ENCODE data around the gene TGM6. TPM values are rescaled to one million over a fixed set of nuclear protein-coding genes. Genes with fewer than 3 reads are reported as not detected.
A peak's percentile ranks its signal among the peaks of the same experiment; 100 is the strongest.

TGM6 gene
- total RNA-seq, 1 experiment from 2014 or later = not detected

GRCh38 chr20:2455771-2456497, 75.2 kb downstream of the TGM6 start:
- DNase-seq (ENCODE audit: low read depth) = no peak

GRCh38 chr20:2458919-2459499, 78.3 kb downstream of the TGM6 start:
- DNase-seq (ENCODE audit: low read depth) = no peak

DNA sequence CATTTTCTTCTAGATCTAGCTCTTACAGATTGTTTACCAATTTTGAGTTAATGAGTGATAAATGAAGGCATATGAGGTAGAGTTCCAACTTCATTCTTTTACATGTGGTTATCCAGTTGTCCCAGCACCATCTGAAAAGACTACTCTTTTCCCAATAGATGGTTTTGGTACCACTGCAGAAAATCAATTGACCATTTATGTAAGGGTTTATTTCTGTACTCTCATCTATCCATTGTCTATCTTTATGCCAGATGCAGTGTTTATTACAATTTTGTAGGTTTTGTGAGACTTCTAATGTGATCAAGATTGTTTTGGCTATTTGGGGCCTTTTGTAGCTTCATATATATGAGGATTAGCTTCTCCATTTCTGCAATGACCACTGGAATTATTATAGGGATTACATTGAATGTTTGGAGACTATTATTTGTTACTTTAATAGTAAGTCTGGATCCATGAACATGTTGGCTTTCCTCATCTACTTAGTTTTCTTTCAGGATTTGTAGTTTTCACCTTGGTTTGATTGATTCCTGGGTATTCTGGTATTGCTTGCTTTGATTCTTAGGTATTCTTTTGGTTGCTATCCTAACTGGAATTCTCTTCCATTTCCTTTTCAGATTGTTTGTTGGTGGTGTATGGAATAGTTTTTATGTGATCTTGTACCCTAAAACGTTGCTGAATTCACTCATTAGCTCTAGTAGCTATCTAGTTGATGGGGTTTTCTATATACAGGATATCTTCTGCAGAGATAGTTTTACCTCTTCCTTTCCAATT, 79.5 kb downstream of the TGM6 start:
- no peak for DNase-seq (ENCODE audit: low read depth)

DNA sequence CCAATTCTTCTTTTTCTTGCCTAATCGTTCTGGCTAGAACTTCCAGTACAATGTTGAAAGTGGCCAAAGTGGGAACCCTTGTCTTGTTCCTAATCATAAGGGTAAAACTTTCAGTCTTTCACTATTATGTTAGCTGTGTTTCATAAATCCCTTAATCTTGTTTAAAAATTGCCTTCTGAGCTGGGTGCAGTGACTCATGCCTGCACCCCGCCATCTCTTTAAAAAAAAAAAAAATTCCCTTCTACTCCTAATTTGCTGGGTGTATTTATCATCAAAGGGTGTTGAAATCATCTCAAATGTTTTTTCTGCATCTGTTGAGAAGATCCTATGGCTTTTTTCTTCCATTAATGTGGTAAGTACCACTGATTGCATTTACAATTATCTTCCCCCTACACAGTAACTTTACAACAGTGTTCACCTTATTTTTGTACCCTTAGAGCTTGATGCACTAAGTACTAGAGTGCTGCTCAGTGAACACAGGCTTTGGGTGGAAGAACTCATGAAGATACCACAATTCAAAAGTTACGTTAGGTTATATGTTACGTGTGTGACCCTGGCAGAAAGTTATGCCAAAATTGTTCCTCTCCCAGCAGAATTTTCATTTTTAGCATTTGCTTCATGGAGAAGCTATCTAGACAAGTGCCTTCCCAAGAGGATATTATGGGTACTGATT, 80.2 kb downstream of the TGM6 start:
- DNase-seq (ENCODE audit: low read depth) = no peak

DNA sequence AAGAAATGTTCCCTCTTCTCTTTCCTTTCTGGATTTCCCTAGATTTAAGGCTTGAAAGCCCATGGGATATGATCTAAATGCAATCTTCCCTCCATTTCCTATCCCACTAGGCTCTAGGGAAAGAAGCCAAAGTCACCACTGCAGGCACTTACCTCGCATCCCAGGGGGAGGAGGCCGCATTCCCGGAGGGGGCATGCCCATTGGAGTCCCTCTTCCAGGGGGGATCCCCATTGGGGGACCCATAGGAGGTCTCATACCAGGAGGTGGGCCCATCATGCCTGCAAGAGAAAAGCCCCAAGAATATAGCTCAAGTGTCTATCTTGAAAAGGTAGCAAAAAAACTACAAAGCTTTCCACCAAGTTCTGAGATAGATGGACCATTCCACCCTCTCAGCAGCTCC, 81.8 kb downstream of the TGM6 start:
- DNase-seq (ENCODE audit: low read depth) = no peak

DNA sequence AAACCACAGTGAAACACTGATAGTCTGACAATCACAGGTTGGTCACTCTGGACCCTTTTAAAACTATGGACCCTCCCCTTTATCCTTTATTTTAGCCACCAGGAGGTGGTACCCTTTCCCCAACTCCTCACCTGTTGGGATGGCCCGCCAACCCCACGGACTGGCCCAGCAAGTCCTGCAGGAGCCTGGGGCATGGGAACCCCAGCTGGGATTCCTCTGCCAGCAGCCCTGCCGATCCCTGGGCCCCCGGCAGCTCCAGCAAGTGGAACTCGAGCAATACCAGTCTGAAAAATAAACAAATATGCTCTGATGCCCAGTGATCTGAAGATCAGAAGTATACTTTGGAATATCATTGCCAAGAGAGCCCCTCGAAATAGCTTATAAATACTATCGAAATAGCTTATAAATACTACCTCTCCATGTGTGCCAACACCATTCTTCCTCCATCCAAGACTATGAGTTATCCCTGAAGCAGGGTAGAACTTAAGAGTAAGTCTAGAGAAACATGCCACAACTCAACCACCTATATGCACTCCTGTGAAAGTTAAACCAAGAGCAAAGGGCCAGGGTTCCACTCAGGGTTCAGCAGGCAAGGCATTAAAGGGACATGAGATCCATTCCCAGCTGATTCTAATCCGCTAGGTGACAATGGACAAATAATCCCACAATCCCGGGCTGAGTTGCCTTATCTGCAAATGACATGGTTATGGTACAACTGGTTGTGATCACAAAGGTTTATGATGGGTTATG, 83.1 kb downstream of the TGM6 start:
- DNase-seq (ENCODE audit: low read depth) = no peak

DNA sequence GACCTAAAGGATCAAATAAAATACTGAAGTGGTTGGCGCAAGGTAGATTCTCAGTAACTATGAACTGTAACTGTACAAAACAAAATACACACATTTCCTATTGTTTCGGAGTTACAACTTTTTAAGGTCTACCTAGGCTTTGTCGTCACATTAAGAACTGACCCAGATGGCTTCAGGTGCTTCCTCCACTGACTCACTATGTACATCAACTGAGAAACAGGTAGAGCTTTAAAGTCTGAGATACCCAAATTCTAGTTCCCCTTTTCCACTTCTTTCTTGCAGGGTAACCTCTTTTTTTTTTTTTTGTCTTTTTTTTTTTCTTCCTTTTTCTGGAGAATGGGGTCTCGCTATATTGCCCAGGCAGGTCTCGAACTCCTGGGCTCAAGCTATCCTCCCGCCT, 84.4 kb downstream of the TGM6 start:
- DNase-seq (ENCODE audit: low read depth) = no peak

- no peak for DNase-seq (ENCODE audit: low read depth)
Observed at GRCh38 chr20:2467412-2467811, 86.7 kb downstream of the TGM6 start.

GRCh38 chr20:2468581-2469407, 88.1 kb downstream of the TGM6 start:
- DNase-seq (ENCODE audit: low read depth) = no peak

DNA sequence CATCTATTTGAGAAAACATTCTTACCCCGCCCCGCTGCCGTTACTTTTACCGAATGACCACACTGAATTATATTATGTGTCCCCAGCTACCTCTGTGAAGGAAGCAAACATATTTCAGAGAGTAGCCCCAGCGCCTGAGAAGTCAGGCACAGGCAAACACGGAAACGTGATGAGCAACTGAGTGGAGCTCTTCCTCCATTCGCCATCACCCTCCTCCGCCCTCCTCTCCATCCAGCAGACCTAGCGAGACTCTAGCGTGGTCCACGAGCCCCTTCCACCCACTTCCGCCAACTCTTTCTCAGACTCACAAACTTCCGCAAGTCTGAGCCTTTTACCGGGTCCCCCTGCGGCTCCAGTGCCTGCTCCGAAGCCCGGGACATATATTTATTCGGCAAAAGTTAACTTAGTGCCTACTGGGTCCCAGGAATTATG, 89.3 kb downstream of the TGM6 start:
- peak; percentile 68 for DNase-seq (ENCODE audit: low read depth)

GRCh38 chr20:2470423-2471193, 89.9 kb downstream of the TGM6 start, which contains the start of gene SNRPB:
Gene SNRPB, minus strand, starts transcription at chr20:2470789. Its CDS starts 99 bp downstream, at chr20:2470690.
- peak; percentile 98 for DNase-seq (ENCODE audit: low read depth)

DNA sequence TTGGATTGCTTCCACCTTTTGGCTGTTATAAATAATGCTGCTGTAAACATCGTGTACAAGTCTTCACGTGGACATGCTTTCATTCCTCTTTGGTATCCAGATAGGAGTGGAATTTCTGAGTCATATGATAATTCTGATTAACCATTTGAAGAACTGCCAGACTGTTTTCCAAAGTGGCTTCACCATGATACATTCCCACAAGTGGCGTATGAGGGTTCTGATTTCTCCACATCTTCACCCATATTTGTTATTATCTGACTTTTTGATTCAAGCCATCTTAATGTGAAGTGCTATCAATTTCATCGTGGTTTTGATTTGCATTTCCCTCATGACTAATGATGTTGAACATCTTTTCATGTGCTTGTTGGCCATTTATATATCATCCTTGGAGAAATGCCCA, 92.8 kb downstream of the TGM6 start:
- DNase-seq (ENCODE audit: low read depth) = peak; percentile 20

DNA sequence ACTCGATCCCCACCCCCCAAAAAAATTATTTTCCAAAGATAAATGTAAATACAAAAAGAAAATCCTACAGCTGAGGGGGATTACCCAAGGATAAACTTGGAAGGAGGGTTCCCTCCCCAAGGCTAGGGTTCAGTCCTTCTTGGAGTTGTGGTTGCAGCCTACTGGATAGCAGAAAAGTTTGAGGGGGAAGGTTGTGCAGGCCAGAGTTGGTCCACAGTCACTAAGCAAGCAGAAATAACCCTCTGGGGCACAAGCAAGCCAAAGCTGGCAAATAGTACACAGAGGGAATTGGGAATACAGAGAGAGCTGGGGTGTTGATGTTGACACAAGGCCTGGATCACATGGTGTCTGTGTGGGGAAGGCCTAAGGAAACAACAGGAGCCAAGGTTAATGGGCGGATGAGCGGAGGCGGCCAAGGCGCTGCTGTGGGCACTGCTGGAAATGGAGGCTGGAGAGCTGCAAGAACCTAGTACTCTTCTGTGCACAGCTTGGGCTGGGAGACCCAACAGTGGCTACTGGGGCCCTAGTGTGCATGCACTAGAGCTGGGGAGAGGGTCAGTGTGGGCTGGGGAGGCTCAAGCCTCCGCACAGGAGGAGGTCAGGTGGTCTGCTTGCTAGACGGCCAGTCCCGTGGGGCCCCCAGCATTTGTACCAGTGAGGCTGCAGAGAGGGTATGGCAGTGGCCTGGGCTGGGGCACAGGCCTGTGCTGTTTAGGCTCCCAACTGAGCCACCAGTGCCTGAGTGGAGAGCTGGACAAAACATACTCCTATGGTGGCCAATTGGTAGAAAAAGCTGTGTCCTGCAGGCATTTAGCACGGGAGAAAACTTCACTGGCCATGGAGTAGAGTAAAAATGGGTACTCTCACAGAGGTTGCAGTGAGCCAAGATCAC, 95.4 kb downstream of the TGM6 start:
- DNase-seq (ENCODE audit: low read depth) = no peak

DNA sequence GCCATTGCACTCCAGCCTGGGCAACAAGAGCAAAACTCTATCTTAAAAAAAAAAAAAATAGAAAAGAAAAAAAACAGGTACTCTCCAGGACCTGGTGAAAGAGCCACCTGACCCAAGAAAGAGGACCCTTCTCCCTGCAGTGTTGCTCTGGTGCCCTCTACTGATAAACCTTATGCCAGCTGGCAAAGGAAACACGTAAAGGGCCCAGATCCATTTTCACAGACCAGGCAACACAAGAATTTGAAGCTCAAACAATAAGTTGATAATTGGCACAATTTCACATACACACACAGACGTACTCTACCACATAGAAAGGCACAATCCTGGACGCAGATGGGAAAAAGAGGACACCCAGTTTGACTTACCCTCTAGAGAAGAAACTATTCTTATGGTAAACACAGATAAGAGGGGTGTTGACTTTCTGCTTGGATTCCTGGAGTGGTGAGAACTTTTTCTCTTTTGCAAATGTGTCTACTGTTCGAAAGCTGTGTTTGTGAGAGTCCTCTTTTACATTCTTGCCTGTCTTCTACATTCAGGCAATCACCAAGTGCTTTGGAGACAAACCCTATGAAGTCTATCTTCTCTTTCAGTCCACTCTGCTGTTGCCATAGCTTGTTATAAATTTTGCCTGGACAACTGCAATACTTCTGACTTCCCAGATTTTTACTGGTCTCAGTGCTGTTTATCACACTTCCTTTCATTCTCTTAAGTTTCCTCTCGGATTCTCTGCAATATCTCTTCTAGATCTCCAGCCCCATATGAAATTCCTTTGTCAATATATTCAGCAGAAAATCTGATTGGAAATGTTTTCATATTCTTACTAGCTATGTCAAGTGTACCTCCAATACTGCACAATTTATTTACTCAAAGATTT, 96.3 kb downstream of the TGM6 start:
- no peak for DNase-seq (ENCODE audit: low read depth)

DNA sequence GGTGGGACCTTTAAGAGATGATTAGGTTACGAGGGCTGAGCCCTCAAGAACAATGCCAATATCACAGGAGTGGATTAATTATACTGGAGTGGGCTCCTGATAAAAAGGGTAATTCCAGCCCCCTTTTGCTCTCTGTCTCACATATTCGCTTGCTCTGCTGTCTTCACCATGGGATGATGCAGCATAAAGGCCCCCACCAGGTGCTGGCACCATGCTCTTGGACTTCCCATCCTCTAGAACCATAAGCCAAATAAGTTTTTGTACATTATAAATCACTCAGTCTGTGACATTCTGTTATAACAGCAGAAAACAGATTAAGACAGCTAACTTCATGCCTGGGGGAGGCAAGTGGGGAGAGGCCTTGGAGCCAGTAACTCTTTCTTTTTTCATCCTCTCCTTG, 99.7 kb downstream of the TGM6 start:
- no peak for DNase-seq (ENCODE audit: low read depth)
